Panc1 (cell line): Measurements from ENCODE around the gene MYO5B. TPM values are rescaled to one million over a fixed set of nuclear protein-coding genes. Genes with fewer than 3 reads are reported as not detected.
"Not testable (repeated sequence)": the region's sequence is repeated elsewhere in the genome, so short reads cannot be mapped to it uniquely, and the experiment has no call there.

ENCODE experiments used
- ATAC-seq: fragments of 200-7000 bp; cut with Tn5 transposase; 2 replicates; pipeline ENCODE4 v1.9.1; 2020; ENCODE audit warnings: mild to moderate bottlenecking, moderate library complexity
- BruUV-seq: library from RNA; stranded (reverse); fragments of 400-500 nt; replicated peaks from 2 replicates; lab custom pipeline; 2021; lab: Mats Ljungman, UMichigan
- CTCF ChIA-PET: fragments of 300-600 bp; sonication (Branson Sonifier 250); formaldehyde crosslinking; loops from one replicate; lab custom pipeline; 2022; ENCODE audit warnings: antibody characterized with exemption; lab: Charles Lee
- POLR2A ChIA-PET: fragments of 300-600 bp; sonication (Branson Sonifier 250); formaldehyde crosslinking; loops from one replicate; lab custom pipeline; 2022; ENCODE audit warnings: antibody characterized with exemption; lab: Charles Lee
- DNase-seq: peaks from one replicate; pipeline ENCODE4 v3.0.0-alpha.2; 2010; ENCODE audit warnings: low read depth, low spot score
- H3K27ac ChIP-seq: 2 replicates; pipeline ENCODE4 v1.5.1; 2011; ENCODE audit warnings: mild to moderate bottlenecking, low read length, inconsistent platforms
- H3K27me3 ChIP-seq: fragments of 200-500 bp; sonication (Bioruptor generic); 2 replicates; pipeline ENCODE4 v1.6.0; 2014; ENCODE audit warnings: low read length, inconsistent platforms; ENCODE audit not compliant: control insufficient read depth, insufficient read depth
- H3K36me3 ChIP-seq: fragments of 200-500 bp; sonication (Bioruptor generic); 2 replicates; pipeline ENCODE4 v1.5.1; 2014; ENCODE audit warnings: inconsistent platforms, mild to moderate bottlenecking, low read length, moderate library complexity; ENCODE audit not compliant: control insufficient read depth, insufficient read depth
- H3K4me1 ChIP-seq: 2 replicates; pipeline ENCODE4 v1.5.1; 2011; ENCODE audit warnings: inconsistent platforms, mild to moderate bottlenecking, low read length, moderate library complexity; ENCODE audit not compliant: control insufficient read depth, insufficient read depth
- H3K4me3 ChIP-seq, 2 experiments: 2 replicates each; pipeline ENCODE4 v1.5.1; 2011 to 2012; ENCODE audit warnings: low read depth in 2 of 2, low read length in 2 of 2, mild to moderate bottlenecking in 2 of 2, inconsistent platforms in 1 of 2, moderate library complexity in 1 of 2
- H3K9me3 ChIP-seq: fragments of 200-500 bp; sonication (Bioruptor generic); 2 replicates; pipeline ENCODE4 v1.5.1; 2014; ENCODE audit warnings: low read depth, mild to moderate bottlenecking, inconsistent platforms, low read length, moderate library complexity; ENCODE audit not compliant: control insufficient read depth, insufficient read depth
- CTCF ChIP-seq: fragments of 450-650 bp; IDR thresholded peaks from 2 replicates; pipeline ENCODE4 v1.5.1; 2017; ENCODE audit warnings: mild to moderate bottlenecking
- POLR2AphosphoS5 ChIP-seq: IDR thresholded peaks from 2 replicates; pipeline ENCODE4 v1.6.1; 2012; ENCODE audit warnings: mild to moderate bottlenecking, low read depth, low read length, moderate library complexity
- REST ChIP-seq, 2 experiments: IDR thresholded peaks; 2 replicates each; pipeline ENCODE4 v1.6.1; 2011 to 2012; ENCODE audit warnings: low read depth in 2 of 2, control low read depth in 1 of 2, low read length in 1 of 2, mild to moderate bottlenecking in 1 of 2, moderate library complexity in 1 of 2; ENCODE audit not compliant: insufficient read depth in 1 of 2
- SIN3A ChIP-seq: IDR thresholded peaks from 2 replicates; pipeline ENCODE4 v1.6.1; 2012; ENCODE audit warnings: low read depth, mild to moderate bottlenecking, low read length, moderate library complexity, borderline replicate concordance; ENCODE audit not compliant: insufficient read depth
- TCF7L2 ChIP-seq: IDR thresholded peaks from 2 replicates; pipeline ENCODE4 v1.6.1; 2011; ENCODE audit warnings: mild to moderate bottlenecking, low read depth, low read length, inconsistent platforms
- in situ Hi-C: cut with HindIII; loops from 2 replicates; pipeline ENCODE4 v1.10.0; 2016; ENCODE audit warnings: low sequenced_read_pairs, low pct_unique_long_range_greater_than_20kb
- intact Hi-C: fragments of 100-400 bp; cut with micrococcal nuclease; formaldehyde crosslinking; loops from one replicate; pipeline ENCODE4 v1.10.0; 2022; ENCODE audit not compliant: unreplicated experiment
- total RNA-seq: library from RNA; stranded (reverse); gene quantifications from one replicate; pipeline ENCODE4 v1.2.1, GENCODE V29; 2021; ENCODE audit not compliant: unreplicated experiment

MYO5B gene
- total RNA-seq, 1 experiment from 2014 or later = 0.31 TPM

- Histone ChIP-seq H3K4me1 (no peaks in the 10 kb centered on the region), H3K27ac (no peak overlapping the region), H3K27me3 (no peaks in the 10 kb centered on the region), H3K9me3 (no peaks in the 10 kb centered on the region), H3K4me3 (no peak overlapping the region), H3K36me3 (no peaks in the 10 kb centered on the region)
- ChIA-PET POLR2A (no interaction called here), CTCF (no interaction called here)
- TF ChIP-seq SIN3A (no peak), POLR2AphosphoS5 (no peak), REST (IDR thresholded peaks at IDR 0.05; ENCODE audit: insufficient read depth in 1 of 2, low read depth in 2 of 2, low read length in 1 of 2) (no peak), CTCF (no peak), TCF7L2 (no peak)
- BruUV-seq = no TSS peak
- ATAC-seq (no peak), DNase-seq (no peak)
- intact Hi-C loops (no loop called here), in situ Hi-C loops (no loop called here)
These were observed 98.0 kb downstream of the MYO5B start for GRCh38 chr18:50096766-50097435.

- in situ Hi-C loops, H3K9me3 ChIP-seq, DNase-seq, H3K4me1 ChIP-seq, ATAC-seq, H3K27me3 ChIP-seq, BruUV-seq, H3K36me3 ChIP-seq, CTCF ChIA-PET, H3K27ac ChIP-seq, POLR2A ChIA-PET, intact Hi-C loops, H3K4me3 ChIP-seq: not testable (repeated sequence)
These were observed 100.2 kb downstream of the MYO5B start for GRCh38 chr18:50094786-50095185.

GRCh38 chr18:50094221-50094773 is 100.7 kb downstream of the MYO5B start:
- POLR2A ChIA-PET = no interaction called here
- in situ Hi-C loops (no loop called here), intact Hi-C loops (no loop called here)
- ATAC-seq = no peak
- no peak for TF ChIP-seq POLR2AphosphoS5
- TF ChIP-seq TCF7L2 = no peak
- no peak for TF ChIP-seq REST (IDR thresholded peaks at IDR 0.05; ENCODE audit: insufficient read depth in 1 of 2, low read depth in 2 of 2, low read length in 1 of 2)
- TF ChIP-seq CTCF = no peak
- TF ChIP-seq SIN3A = no peak
- Histone ChIP-seq H3K27me3 (no peaks in the 10 kb centered on the region), H3K36me3 (no peaks in the 10 kb centered on the region), H3K27ac (no peak overlapping the region), H3K4me1 (no peaks in the 10 kb centered on the region), H3K4me3 (no peak overlapping the region), H3K9me3 (no peaks in the 10 kb centered on the region)
- CTCF ChIA-PET = no interaction called here
- no peak for DNase-seq
- BruUV-seq = no TSS peak
